K562 (cell line): Measurements from ENCODE around the gene LINGO3. TPM values are rescaled to one million over a fixed set of nuclear protein-coding genes. Genes with fewer than 3 reads are reported as not detected.

ENCODE experiments used
- EHMT2 ChIP-seq: fragments of 450-650 bp; IDR thresholded peaks from 2 replicates; pipeline ENCODE4 v1.6.1; 2018; ENCODE audit warnings: antibody characterized with exemption
- ESRRB ChIP-seq: fragments of 250-450 bp; sonication (Bioruptor Pico); IDR thresholded peaks from 2 replicates; pipeline ENCODE4 v1.5.0; 2020; ENCODE audit warnings: mild to moderate bottlenecking, moderate library complexity, borderline replicate concordance
- ETV6 ChIP-seq, 3 experiments: fragments of 150-350 bp in 1 of 3; sonication (generic) in 1 of 3; formaldehyde crosslinking in 1 of 3; IDR thresholded peaks; 2 replicates each; pipeline versions ENCODE4 v1.6.1 to v1.8.0; 2014 to 2022; ENCODE audit warnings: borderline replicate concordance in 2 of 3, low read depth in 2 of 3, antibody characterized with exemption in 1 of 3, low read length in 1 of 3, mild to moderate bottlenecking in 1 of 3, missing genetic modification reagents in 1 of 3
- GTF3C2 ChIP-seq: IDR thresholded peaks from 3 replicates; pipeline ENCODE4 v1.6.1; 2011; ENCODE audit warnings: borderline replicate concordance, mild to moderate bottlenecking, moderate library complexity; ENCODE audit not compliant: insufficient read length; ENCODE audit errors: extremely low read depth
- HMGXB4 ChIP-seq: sonication (generic); formaldehyde crosslinking; IDR thresholded peaks from 2 replicates; pipeline ENCODE4 v1.8.1; 2023; ENCODE audit warnings: mild to moderate bottlenecking, missing genetic modification reagents
- ID3 ChIP-seq, 2 experiments: fragments of 250-450 bp in 1 of 2; fragments of 450-650 bp in 1 of 2; sonication (Bioruptor Pico) in 1 of 2; IDR thresholded peaks; 2 replicates each; pipeline versions ENCODE4 v1.6.1 to v1.8.0; 2016 to 2021; ENCODE audit warnings: mild to moderate bottlenecking in 2 of 2, moderate library complexity in 2 of 2, missing compliant biosample characterization in 1 of 2, missing genetic modification characterization in 1 of 2
- MYBL2 ChIP-seq, 2 experiments: fragments of 450-650 bp in 1 of 2; sonication (generic) in 1 of 2; formaldehyde crosslinking in 1 of 2; IDR thresholded peaks; 2 replicates each; pipeline versions ENCODE4 v1.6.1 to v1.8.1; 2017 to 2022; ENCODE audit warnings: borderline replicate concordance in 1 of 2, inconsistent platforms in 1 of 2, low read depth in 1 of 2, mild to moderate bottlenecking in 1 of 2, missing genetic modification reagents in 1 of 2, moderate library complexity in 1 of 2
- NR1H2 ChIP-seq: sonication (generic); formaldehyde crosslinking; IDR thresholded peaks from 2 replicates; pipeline ENCODE4 v1.4.0; 2020; ENCODE audit warnings: mild to moderate bottlenecking, missing genetic modification reagents
- RBM15 ChIP-seq: fragments of 200-400 bp; formaldehyde crosslinking; IDR thresholded peaks from 2 replicates; pipeline ENCODE4 v1.6.1; 2018; ENCODE audit warnings: mild to moderate bottlenecking, low read length, moderate library complexity; ENCODE audit not compliant: insufficient read depth
- RBM22 ChIP-seq: fragments of 200-400 bp; formaldehyde crosslinking; IDR thresholded peaks from 2 replicates; pipeline ENCODE4 v1.6.1; 2018; ENCODE audit warnings: low read length, low read depth; ENCODE audit not compliant: poor library complexity, severe bottlenecking
- RNF2 ChIP-seq: sonication (generic); IDR thresholded peaks from 2 replicates; pipeline ENCODE4 v1.6.1; 2016
- SMC3 ChIP-seq: conservative IDR thresholded peaks from 2 replicates; pipeline ENCODE4 v1.6.1; 2011; ENCODE audit warnings: low read depth, low read length, improper control_type of control experiment; ENCODE audit not compliant: insufficient read depth
- ZEB2 ChIP-seq: fragments of 450-650 bp; IDR thresholded peaks from 2 replicates; pipeline ENCODE4 v1.6.1; 2016
- ZNF695 ChIP-seq: fragments of 450-650 bp; formaldehyde crosslinking; IDR thresholded peaks from 2 replicates; pipeline ENCODE4 v1.4.0; 2020; ENCODE audit warnings: mild to moderate bottlenecking, moderate library complexity
- polyA plus RNA-seq, 8 experiments: library from polyadenylated mRNA; depleted of rRNA in 4 of 8; stranded (reverse) in 5 of 8; unstranded in 3 of 8; fragments of >200 nt; fragmentation: Nextera tagmentation in 2 of 8; fragmentation: Illumina TruSeq in 1 of 8; extraction: Ambion mirVana in 2 of 8; extraction: Trizol in 1 of 8; gene quantifications; 2 replicates each; pipeline versions ENCODE4 v1.2.1 to v1.2.3, GENCODE V29; 2011 to 2014; ENCODE audit warnings: inconsistent platforms in 1 of 8, missing spikeins in 1 of 8
- total RNA-seq, 7 experiments: library from RNA; depleted of rRNA in 6 of 7; stranded (reverse); fragments of >200 nt in 6 of 7; fragmentation: Illumina TruSeq in 2 of 7; extraction: Trizol in 2 of 7; gene quantifications; 2 replicates each; pipeline versions ENCODE4 v1.2.1 to v1.2.3, GENCODE V29; 2011 to 2021; ENCODE audit warnings: low replicate concordance in 1 of 7
- TF ChIP-seq, protein P1 (sequence below): fragments of 450-650 bp; IDR thresholded peaks from 2 replicates; pipeline ENCODE4 v1.6.1; 2018; ENCODE audit not compliant: partially characterized antibody

The LINGO3 gene
- total and polyA plus RNA-seq, 9 of the 15 experiments (the other 6 are each of a cell fraction or from before 2014, with no cell fraction given): 0.03 to 0.05 (median 0.03) TPM; not detected in 6

DNA sequence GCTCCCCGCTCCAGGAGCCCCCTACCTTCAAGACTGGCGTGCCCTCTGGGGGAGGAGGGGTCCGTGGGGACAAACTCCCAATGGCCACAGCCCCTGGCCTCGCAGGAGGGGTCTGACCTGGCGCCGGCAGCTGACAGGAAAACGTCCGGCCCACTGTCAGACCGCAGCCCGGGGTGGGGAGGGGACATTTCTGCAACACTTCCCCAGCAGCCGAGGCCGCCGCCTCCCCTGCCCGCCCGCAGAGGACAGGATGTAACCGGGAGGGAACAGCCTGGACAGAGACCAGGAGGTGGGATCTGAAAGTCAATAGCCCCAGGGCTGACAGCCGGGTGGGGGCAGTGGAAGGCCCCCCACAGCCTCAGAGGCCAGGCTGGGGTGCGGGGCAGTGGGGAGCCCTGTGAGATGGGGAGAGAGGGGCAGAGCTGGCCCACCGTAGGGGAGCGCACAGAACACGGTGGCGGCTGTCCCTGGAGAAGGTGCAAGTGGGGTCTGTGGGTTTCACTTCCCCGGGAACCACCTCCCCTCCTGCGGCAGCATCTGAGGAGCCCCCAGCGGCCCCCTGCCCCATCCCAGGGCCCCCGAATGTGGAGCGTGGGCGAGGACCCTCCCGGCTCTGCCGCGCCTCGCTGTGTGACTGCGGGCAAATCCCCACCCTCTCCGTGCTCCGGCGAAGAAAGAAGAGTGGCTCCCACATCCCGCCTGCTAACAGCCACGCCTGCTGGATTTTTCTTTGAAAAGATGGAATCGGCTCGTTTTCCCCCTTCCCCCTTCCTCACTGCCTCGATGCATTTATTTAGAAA, 25.7 kb downstream of the LINGO3 start, which contains the start of gene PEAK3 (continued):
- TF ChIP-seq, protein P1, sequence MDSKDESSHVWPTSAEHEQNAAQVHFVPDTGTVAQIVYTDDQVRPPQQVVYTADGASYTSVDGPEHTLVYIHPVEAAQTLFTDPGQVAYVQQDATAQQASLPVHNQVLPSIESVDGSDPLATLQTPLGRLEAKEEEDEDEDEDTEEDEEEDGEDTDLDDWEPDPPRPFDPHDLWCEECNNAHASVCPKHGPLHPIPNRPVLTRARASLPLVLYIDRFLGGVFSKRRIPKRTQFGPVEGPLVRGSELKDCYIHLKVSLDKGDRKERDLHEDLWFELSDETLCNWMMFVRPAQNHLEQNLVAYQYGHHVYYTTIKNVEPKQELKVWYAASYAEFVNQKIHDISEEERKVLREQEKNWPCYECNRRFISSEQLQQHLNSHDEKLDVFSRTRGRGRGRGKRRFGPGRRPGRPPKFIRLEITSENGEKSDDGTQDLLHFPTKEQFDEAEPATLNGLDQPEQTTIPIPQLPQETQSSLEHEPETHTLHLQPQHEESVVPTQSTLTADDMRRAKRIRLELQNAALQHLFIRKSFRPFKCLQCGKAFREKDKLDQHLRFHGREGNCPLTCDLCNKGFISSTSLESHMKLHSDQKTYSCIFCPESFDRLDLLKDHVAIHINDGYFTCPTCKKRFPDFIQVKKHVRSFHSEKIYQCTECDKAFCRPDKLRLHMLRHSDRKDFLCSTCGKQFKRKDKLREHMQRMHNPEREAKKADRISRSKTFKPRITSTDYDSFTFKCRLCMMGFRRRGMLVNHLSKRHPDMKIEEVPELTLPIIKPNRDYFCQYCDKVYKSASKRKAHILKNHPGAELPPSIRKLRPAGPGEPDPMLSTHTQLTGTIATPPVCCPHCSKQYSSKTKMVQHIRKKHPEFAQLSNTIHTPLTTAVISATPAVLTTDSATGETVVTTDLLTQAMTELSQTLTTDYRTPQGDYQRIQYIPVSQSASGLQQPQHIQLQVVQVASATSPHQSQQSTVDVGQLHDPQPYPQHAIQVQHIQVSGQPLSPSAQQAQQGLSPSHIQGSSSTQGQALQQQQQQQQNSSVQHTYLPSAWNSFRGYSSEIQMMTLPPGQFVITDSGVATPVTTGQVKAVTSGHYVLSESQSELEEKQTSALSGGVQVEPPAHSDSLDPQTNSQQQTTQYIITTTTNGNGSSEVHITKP: no peak
- no peak for TF ChIP-seq ZNF695 (CRISPR knock-in tag)
- no peak for TF ChIP-seq SMC3
- TF ChIP-seq GTF3C2: no peak
- no peak for TF ChIP-seq ID3 (CRISPR knock-in tag; IDR thresholded peaks at IDR 0.05)
- no peak for TF ChIP-seq ID3 (tag; IDR thresholded peaks at IDR 0.05)
- no peak for TF ChIP-seq HMGXB4 (CRISPR knock-in tag)
- TF ChIP-seq NR1H2: no peak
- no peak for TF ChIP-seq RBM15
- peak; percentile 26; the same call in 1 of the 2 replicates for TF ChIP-seq RNF2
- TF ChIP-seq ETV6 (IDR thresholded peaks at IDR 0.05; ENCODE audit: borderline replicate concordance in 1 of 2, low read depth in 2 of 2, low read length in 1 of 2): peak in 1 of 2 experiments; percentile 20; a peak in 1 of 4 replicates
- no peak for TF ChIP-seq ETV6 (CRISPR knock-in tag; IDR thresholded peaks at IDR 0.05; ENCODE audit: borderline replicate concordance)
- no peak for TF ChIP-seq ZEB2
- TF ChIP-seq ESRRB (CRISPR knock-in tag): no peak
- TF ChIP-seq RBM22: no peak
- TF ChIP-seq EHMT2: no peak
- TF ChIP-seq MYBL2 (IDR thresholded peaks at IDR 0.05; ENCODE audit: low read depth): no peak
- no peak for TF ChIP-seq MYBL2 (CRISPR knock-in tag; IDR thresholded peaks at IDR 0.05; ENCODE audit: borderline replicate concordance)
